Ovary (tissue), 9 donors: ENCODE measurements around the gene ZER1. TPM values are rescaled to one million over a fixed set of nuclear protein-coding genes. Genes with fewer than 3 reads are reported as not detected.
"Not testable (repeated sequence)": the region's sequence is repeated elsewhere in the genome, so short reads cannot be mapped to it uniquely, and the experiment has no call there.

Source experiments
- DNase-seq, 5 donors: peaks; one replicate each; pipeline ENCODE4 v3.0.0-alpha.2; 2019 to 2020
- H3K27ac ChIP-seq, 2 donors: fragments of 200-600 bp; one replicate each; pipeline versions ENCODE4 v1.5.1 to v1.8.0; 2019 to 2022
- H3K27me3 ChIP-seq: fragments of 200-600 bp; one replicate; pipeline ENCODE4 v1.8.0; 2022
- H3K36me3 ChIP-seq: fragments of 200-600 bp; sonication (generic); one replicate; pipeline ENCODE4 v1.5.1; 2019
- H3K4me1 ChIP-seq: one replicate; pipeline ENCODE4 v1.8.1; 2013; ENCODE audit warnings: mild to moderate bottlenecking, moderate library complexity; ENCODE audit not compliant: insufficient read depth
- H3K4me3 ChIP-seq: fragments of 200-600 bp; sonication (generic); one replicate; pipeline ENCODE4 v1.5.1; 2017
- H3K9me3 ChIP-seq, 2 donors: fragments of 200-600 bp in 1 of 2; sonication (generic) in 1 of 2; one replicate each; pipeline versions ENCODE4 v1.5.1 to v1.8.1; 2013 to 2019; ENCODE audit warnings: mild to moderate bottlenecking in 1 of 2, moderate library complexity in 1 of 2
- EP300 ChIP-seq: sonication (generic); formaldehyde crosslinking; IDR thresholded peaks from one replicate; pipeline ENCODE4 v1.6.1; 2017; ENCODE audit warnings: antibody characterized with exemption
- POLR2A ChIP-seq: fragments of 450-650 bp; IDR thresholded peaks from one replicate; pipeline ENCODE4 v1.6.1; 2017; ENCODE audit warnings: antibody characterized with exemption, mild to moderate bottlenecking, moderate library complexity
- WGBS, 3 donors: extraction: QIAGEN DNeasy Blood & Tissue Kit in 1 of 3; methylation state at CpG; one replicate each; pipeline versions ENCODE4 v1.1.5 to v1.1.7; 2013 to 2017; 5-methylcytosine and 5-hydroxymethylcytosine counted together
- intact Hi-C, 4 donors: fragments of 100-400 bp; cut with DNase I; formaldehyde crosslinking; loops; one replicate each; pipeline versions ENCODE4 v1.11.0 to v1.15.1; 2022 to 2023
- polyA plus RNA-seq, 2 donors: library from polyadenylated mRNA; stranded (reverse); fragments of 200-250 nt in 1 of 2; fragments of 350-450 nt in 1 of 2; fragmentation: Illumina TruSeq in 1 of 2; extraction: RNeasy Lipid Tissue Mini Kit (QIAGEN cat#74804) in 1 of 2; gene quantifications; one replicate each; pipeline ENCODE4 v1.2.3, GENCODE V29; 2013 to 2014
- total RNA-seq, 7 donors: library from RNA; depleted of rRNA in 2 of 7; stranded (reverse); fragments of >200 nt in 2 of 7; fragmentation: NEBNext Ultra II Directional in 3 of 7; extraction: Animal tissue kit (Norgen Biotek cat#: 25700) in 3 of 7; gene quantifications; one replicate each; pipeline versions ENCODE4 v1.1.0 to v1.2.4, GENCODE V29; 2016 to 2023
- TF ChIP-seq, protein P1 (sequence below), 3 donors: fragments of 450-650 bp in 2 of 3; fragments of 200-600 bp in 1 of 3; IDR thresholded peaks; one replicate each; pipeline versions ENCODE4 v1.5.1 to v1.8.0; 2016 to 2022; ENCODE audit warnings: antibody characterized with exemption in 3 of 3, mild to moderate bottlenecking in 1 of 3
- donor health status: DM: no; HTN: no; CAD: no; lungs with moderate emphysema.
- donor health status: DM: no; HTN: no; CAD: no.
- donor health status: Bipolar disorder and iron deficiency.
- donor health status: DM: yes; HTN: yes; CAD: no.
- donor health status: DM: no; HTN: no; CAD: no.
- donor health status: DM: yes; HTN: yes; CAD: no.

Gene ZER1
- total and polyA plus RNA-seq, 9 donors: 16.3 to 46.1 (median 34.0) TPM

DNA sequence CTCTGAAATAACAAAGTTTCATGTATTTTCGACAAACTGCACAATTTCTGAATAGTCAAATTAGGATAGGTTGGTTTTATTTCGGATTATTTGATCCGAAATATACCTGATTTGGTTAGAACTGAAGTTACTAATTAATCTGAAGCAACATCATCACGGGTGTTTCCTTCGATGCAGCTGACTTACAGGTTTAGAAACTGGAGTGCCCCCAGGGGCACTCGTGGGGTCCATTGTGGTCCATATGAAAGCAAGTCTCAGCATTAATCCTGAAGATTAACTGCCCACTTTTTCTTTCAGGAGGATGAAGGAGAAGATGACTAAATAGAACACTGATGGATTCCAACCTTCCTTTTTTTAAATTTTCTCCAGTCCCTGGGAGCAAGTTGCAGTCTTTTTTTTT is 77.4 kb downstream of the ZER1 start:
- Histone ChIP-seq H3K4me3 (no peak overlapping the region), H3K4me1 (peaks cover 2% of the 10 kb centered on the region), H3K27ac (no peak overlapping the region), H3K27me3 (no peaks in the 10 kb centered on the region), H3K36me3 (no peaks in the 10 kb centered on the region), H3K9me3 (no peaks in the 10 kb centered on the region)
- intact Hi-C loops: loop anchor here in 1 of 4 donors (5.0 kb wide), 1 partner anchor 57 kb away; no protein-coding TSS in a partner anchor
- WGBS, 3 donors: 73 to 81% (median 73%) methylated on average over 6 of the region's 6 CpGs
- no peak for DNase-seq
- TF ChIP-seq POLR2A (no peak), EP300 (no peak)
- TF ChIP-seq, protein P1, sequence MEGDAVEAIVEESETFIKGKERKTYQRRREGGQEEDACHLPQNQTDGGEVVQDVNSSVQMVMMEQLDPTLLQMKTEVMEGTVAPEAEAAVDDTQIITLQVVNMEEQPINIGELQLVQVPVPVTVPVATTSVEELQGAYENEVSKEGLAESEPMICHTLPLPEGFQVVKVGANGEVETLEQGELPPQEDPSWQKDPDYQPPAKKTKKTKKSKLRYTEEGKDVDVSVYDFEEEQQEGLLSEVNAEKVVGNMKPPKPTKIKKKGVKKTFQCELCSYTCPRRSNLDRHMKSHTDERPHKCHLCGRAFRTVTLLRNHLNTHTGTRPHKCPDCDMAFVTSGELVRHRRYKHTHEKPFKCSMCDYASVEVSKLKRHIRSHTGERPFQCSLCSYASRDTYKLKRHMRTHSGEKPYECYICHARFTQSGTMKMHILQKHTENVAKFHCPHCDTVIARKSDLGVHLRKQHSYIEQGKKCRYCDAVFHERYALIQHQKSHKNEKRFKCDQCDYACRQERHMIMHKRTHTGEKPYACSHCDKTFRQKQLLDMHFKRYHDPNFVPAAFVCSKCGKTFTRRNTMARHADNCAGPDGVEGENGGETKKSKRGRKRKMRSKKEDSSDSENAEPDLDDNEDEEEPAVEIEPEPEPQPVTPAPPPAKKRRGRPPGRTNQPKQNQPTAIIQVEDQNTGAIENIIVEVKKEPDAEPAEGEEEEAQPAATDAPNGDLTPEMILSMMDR (IDR thresholded peaks at IDR 0.05): no peak

DNA sequence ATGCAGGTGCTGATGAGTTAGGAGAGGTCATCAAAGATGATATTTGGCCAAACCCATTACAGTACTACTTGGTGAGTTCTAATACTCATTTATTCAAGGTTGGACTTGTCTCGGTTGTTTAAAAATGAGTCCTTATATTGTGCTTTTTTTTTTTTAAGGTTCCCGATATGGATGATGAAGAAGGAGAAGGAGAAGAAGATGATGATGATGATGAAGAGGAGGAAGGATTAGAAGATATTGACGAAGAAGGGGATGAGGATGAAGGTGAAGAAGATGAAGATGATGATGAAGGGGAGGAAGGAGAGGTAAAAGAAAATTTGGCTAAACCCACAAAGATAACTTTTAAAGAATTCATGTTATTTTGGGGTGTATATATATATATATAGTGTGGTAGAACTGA is 78.0 kb downstream of the ZER1 start:
- intact Hi-C loops: loop anchor here in 1 of 4 donors (5.0 kb wide), 1 partner anchor 56 kb away; no protein-coding TSS in a partner anchor
- not testable (repeated sequence) for H3K36me3 ChIP-seq
- WGBS, 3 donors: 70 to 79% (median 72%) methylated on average over 3 of the region's 3 CpGs

DNA sequence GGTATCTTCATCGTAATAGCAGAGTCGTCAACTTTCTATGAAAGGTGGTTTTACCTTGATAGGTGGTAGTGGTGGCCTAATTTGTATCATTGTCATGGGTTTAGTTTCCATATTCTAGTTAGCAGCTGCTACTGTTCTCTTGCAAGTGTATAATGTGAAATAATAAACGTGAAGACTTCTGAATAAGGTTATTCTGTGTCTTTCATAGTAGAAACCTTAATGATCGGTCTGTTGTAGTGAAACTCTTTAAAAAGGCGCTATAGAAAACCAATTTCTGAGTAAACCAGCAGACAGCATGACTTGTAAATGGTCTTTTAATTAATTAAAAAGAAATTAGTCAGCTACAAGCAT is 81.1 kb downstream of the ZER1 start:
- peak overlapping the region; percentile 83 for H3K4me3 ChIP-seq
- peak overlapping the region in 1 of 2 donors; percentile 26 for H3K27ac ChIP-seq
- no peaks in the 10 kb centered on the region for H3K36me3 ChIP-seq
- H3K4me1 ChIP-seq: peaks cover 2% of the 10 kb centered on the region
- H3K9me3 ChIP-seq: no peaks in the 10 kb centered on the region
- DNase-seq: no peak
- H3K27me3 ChIP-seq: no peaks in the 10 kb centered on the region
- TF ChIP-seq, protein P1 (IDR thresholded peaks at IDR 0.05): no peak
- TF ChIP-seq EP300 (no peak), POLR2A (no peak)
- intact Hi-C loops: loop anchor here in 1 of 4 donors (5.0 kb wide), 1 partner anchor 53 kb away; no protein-coding TSS in a partner anchor
- WGBS, 3 donors: 7 to 11% (median 10%) methylated on average over 5 of the region's 5 CpGs

More for the DNA sequence above, 78.0 kb downstream of the ZER1 start:
- not testable (repeated sequence) for H3K27ac ChIP-seq, H3K27me3 ChIP-seq, H3K9me3 ChIP-seq, H3K4me3 ChIP-seq, DNase-seq, H3K4me1 ChIP-seq

DNA sequence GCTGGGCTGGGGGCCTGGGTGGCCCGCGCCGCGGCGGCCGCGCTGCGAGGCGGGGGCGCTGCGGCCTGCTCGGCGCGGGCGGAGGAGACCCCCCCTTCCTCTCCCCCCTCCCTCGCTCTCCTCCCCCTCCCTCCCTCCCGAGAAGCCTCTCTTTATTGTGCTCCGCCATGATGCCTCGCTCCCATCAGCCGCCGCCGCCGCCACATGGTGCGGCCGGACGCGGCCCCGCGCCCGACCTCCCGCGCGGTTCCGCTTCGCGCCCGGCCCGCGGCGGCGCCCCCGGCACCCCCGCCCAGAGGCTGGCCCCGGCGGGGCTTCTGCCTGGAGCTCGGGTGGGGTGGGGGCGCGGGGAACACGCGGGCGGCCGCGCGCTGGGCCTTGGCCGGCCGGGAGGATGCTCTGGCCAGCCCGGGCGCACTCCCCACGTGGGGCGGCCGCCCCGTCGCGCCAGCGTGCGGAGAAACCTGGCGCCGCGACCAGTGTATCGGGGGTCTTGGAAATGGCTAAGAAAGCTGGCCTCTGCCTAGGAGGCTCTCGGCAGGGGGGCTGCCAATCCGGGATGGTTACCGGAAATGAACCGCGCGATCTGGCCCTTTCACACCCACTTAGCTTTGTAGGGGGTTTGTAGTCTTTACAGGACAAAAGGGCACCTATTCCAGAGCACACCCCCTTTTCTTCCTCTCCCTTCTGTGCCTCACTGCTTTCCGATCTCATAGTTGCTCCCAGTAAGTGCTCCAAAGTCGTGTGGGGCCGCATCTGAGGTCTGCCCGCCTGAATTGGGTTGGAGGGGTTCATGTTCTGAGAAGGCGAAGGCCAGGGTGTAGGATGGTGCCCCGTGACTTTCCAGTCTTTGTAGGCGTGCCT is 81.7 kb downstream of the ZER1 start:
- H3K9me3 ChIP-seq: no peaks in the 10 kb centered on the region
- whole genome bisulfite sequencing, 3 donors: 0 to 1% (median 0%) methylated on average over 57 to 80 of the region's 83 CpGs
- H3K27ac ChIP-seq: peak overlapping the region in 1 of 2 donors; percentile 26
- H3K4me3 ChIP-seq: peak overlapping the region; percentile 83
- intact Hi-C loops: loop anchor here in 2 of 4 donors (2.0 to 5.0 kb wide), 2 partner anchors 53 to 137 kb away; partner anchors contain the start of gene SPTAN1 (in 1 of the 2)
- peaks cover 2% of the 10 kb centered on the region for H3K4me1 ChIP-seq
- no peaks in the 10 kb centered on the region for H3K27me3 ChIP-seq
- DNase-seq: peak; percentile 50 to 64 (median 61)
- TF ChIP-seq, protein P1 (IDR thresholded peaks at IDR 0.05): no peak
- no peak for TF ChIP-seq EP300
- TF ChIP-seq POLR2A: no peak
- H3K36me3 ChIP-seq: no peaks in the 10 kb centered on the region
